Measurements from ENCODE around the gene SAMD7. TPM values are rescaled to one million over a fixed set of nuclear protein-coding genes. Genes with fewer than 3 reads are reported as not detected.

The SAMD7 gene
- total and polyA plus RNA-seq, 9 of the 15 experiments (the other 6 are each of a cell fraction or from before 2014, with no cell fraction given) = not detected

- TF ChIP-seq ETS1 (conservative IDR thresholded peaks at IDR 0.05; ENCODE audit: control insufficient read depth, low read depth, low read length) (no peak), TRIM25 (IDR thresholded peaks at IDR 0.05; ENCODE audit: borderline replicate concordance) (no peak), NEUROD1 (IDR thresholded peaks at IDR 0.05; ENCODE audit: borderline replicate concordance, low read depth, low read length, partially characterized antibody) (peak; percentile 29), ZNF318 (IDR thresholded peaks at IDR 0.05; ENCODE audit: borderline replicate concordance in 1 of 2, low read depth in 1 of 2) (peak in 1 of 2 experiments; percentile 96; a peak in 2 of 4 replicates), LEF1 (IDR thresholded peaks at IDR 0.05) (0 out of 2 replicates have a peak, but pooled peaks have one; percentile 45), XRCC3 (IDR thresholded peaks at IDR 0.05) (no peak), GATA2 (CRISPR knock-in tag; IDR thresholded peaks at IDR 0.05) (no peak), ZNF12 (CRISPR knock-in tag; IDR thresholded peaks at IDR 0.05) (no peak), MAFF (IDR thresholded peaks at IDR 0.05; ENCODE audit: low read length) (peak; percentile 44; the same call in 1 of the 2 replicates), ATF7 (IDR thresholded peaks at IDR 0.05) (peak; percentile 87), RAD21 (CRISPR knock-in tag; conservative IDR thresholded peaks at IDR 0.05 in 1 of 2, IDR thresholded peaks at IDR 0.05 in 1 of 2) (0 out of 4 replicates have a peak, but pooled peaks of 1 of the 2 experiments have one; percentile 1), ZBTB8A (IDR thresholded peaks at IDR 0.05; ENCODE audit: partially characterized antibody) (no peak), PHF20 (IDR thresholded peaks at IDR 0.05; ENCODE audit: partially characterized antibody) (no peak), EP300 (IDR thresholded peaks at IDR 0.05; ENCODE audit: low read length) (peak; percentile 56), ARID1B (IDR thresholded peaks at IDR 0.05) (peak; percentile 61), CC2D1A (IDR thresholded peaks at IDR 0.05) (peak; percentile 30; the same call in 1 of the 2 replicates), FOSL1 (tag; conservative IDR thresholded peaks at IDR 0.05) (0 out of 2 replicates have a peak, but pooled peaks have one; percentile 17), ATF1 (CRISPR knock-in tag; IDR thresholded peaks at IDR 0.05) (no peak), ATF1 (tag; IDR thresholded peaks at IDR 0.05) (peak; percentile 81)
These were observed 33.9 kb downstream of the SAMD7 start (continued) for GRCh38 chr3:169945313-169945712.

Measured in K562 (cell line).